ENCODE measurements around the gene SPG21.

Gene SPG21

GRCh38 chr15:64950888-64951287 lies 38.8 kb downstream of the SPG21 start:
- Histone ChIP-seq H3K4me2 (ENCODE audit: insufficient read depth, low read length, poor library complexity, severe bottlenecking) (no peak overlapping the region), H2BK5ac (ENCODE audit: low read length) (no peak overlapping the region), H4K8ac (ENCODE audit: low read depth, low read length) (no peak overlapping the region), H3K18ac (ENCODE audit: low read length) (no peak overlapping the region), H3K9me3 (replicated peaks in 1 of 2; ENCODE audit: control insufficient read depth in 2 of 2, insufficient read depth in 1 of 2, low read depth in 1 of 2, low read length in 2 of 2) (peaks cover 2 to 5% of the 10 kb centered on the region in 2 donors), H2AFZ (ENCODE audit: low read length) (no peak overlapping the region), H3K36me3 (replicated peaks in 1 of 2; ENCODE audit: control insufficient read depth in 2 of 2, insufficient read depth in 2 of 2, low read length in 2 of 2) (peaks cover 5 to 8% of the 10 kb centered on the region in 2 donors), H2AK5ac (ENCODE audit: low read depth, low read length) (no peak overlapping the region), H4K91ac (ENCODE audit: low read depth, low read length, poor library complexity) (no peak overlapping the region), H3K4me1 (ENCODE audit: control insufficient read depth in 2 of 2, insufficient read depth in 1 of 2, low read depth in 1 of 2, low read length in 2 of 2) (no peaks in the 10 kb centered on the region), H3K27me3 (ENCODE audit: control insufficient read depth in 3 of 3, insufficient read depth in 3 of 3, low read depth in 1 of 3, low read length in 3 of 3) (no peaks in the 10 kb centered on the region), H3K27ac (replicated peaks; ENCODE audit: low read length) (no peak overlapping the region), H3K23ac (ENCODE audit: low read depth, low read length, poor library complexity) (no peak overlapping the region), H2BK120ac (ENCODE audit: low read depth, low read length) (no peak overlapping the region), H3K14ac (ENCODE audit: low read length) (no peak overlapping the region), H3K79me1 (ENCODE audit: low read depth, low read length) (no peaks in the 10 kb centered on the region), H2BK15ac (ENCODE audit: low read length) (no peak overlapping the region), H2BK12ac (ENCODE audit: low read length) (no peak overlapping the region), H3K4ac (ENCODE audit: low read length) (no peak overlapping the region), H3K4me3 (ENCODE audit: low read length in 2 of 2) (no peak overlapping the region), H3K9ac (ENCODE audit: low read depth, low read length, poor library complexity) (no peak overlapping the region)
- WGBS, 2 donors (ENCODE audit: extremely low coverage in 2 of 2, insufficient read length in 2 of 2, insufficient replicate concordance in 1 of 2), result no CpG with 5 or more reads among the region's 6 CpGs
- DNase-seq (ENCODE audit: low spot score), result no peak

- no peak overlapping the region for H2BK5ac ChIP-seq (ENCODE audit: low read length)
- H3K23ac ChIP-seq (ENCODE audit: low read depth, low read length, poor library complexity), result peak overlapping the region; percentile 61
- H4K91ac ChIP-seq (ENCODE audit: low read depth, low read length, poor library complexity), result no peak overlapping the region
- no peak overlapping the region for H3K9ac ChIP-seq (ENCODE audit: low read depth, low read length, poor library complexity)
- DNase-seq (ENCODE audit: low spot score), result no peak
- H3K4me1 ChIP-seq (ENCODE audit: control insufficient read depth in 2 of 2, insufficient read depth in 1 of 2, low read depth in 1 of 2, low read length in 2 of 2), result no peaks in the 10 kb centered on the region
- H3K4me3 ChIP-seq (ENCODE audit: low read length in 2 of 2), result no peak overlapping the region
- H3K18ac ChIP-seq (ENCODE audit: low read length), result peak overlapping the region; percentile 68
- no peaks in the 10 kb centered on the region for H3K9me3 ChIP-seq (replicated peaks in 1 of 2; ENCODE audit: control insufficient read depth in 2 of 2, insufficient read depth in 1 of 2, low read depth in 1 of 2, low read length in 2 of 2)
- H2AFZ ChIP-seq (ENCODE audit: low read length), result no peak overlapping the region
- no peak overlapping the region for H2BK120ac ChIP-seq (ENCODE audit: low read depth, low read length)
- H2AK5ac ChIP-seq (ENCODE audit: low read depth, low read length), result no peak overlapping the region
- no peak overlapping the region for H4K8ac ChIP-seq (ENCODE audit: low read depth, low read length)
- H2BK12ac ChIP-seq (ENCODE audit: low read length), result no peak overlapping the region
- no peaks in the 10 kb centered on the region for H3K27me3 ChIP-seq (ENCODE audit: control insufficient read depth in 3 of 3, insufficient read depth in 3 of 3, low read depth in 1 of 3, low read length in 3 of 3)
- H3K27ac ChIP-seq (replicated peaks; ENCODE audit: low read length), result no peak overlapping the region
- no peak overlapping the region for H2BK15ac ChIP-seq (ENCODE audit: low read length)
- H3K14ac ChIP-seq (ENCODE audit: low read length), result no peak overlapping the region
- no peaks in the 10 kb centered on the region for H3K36me3 ChIP-seq (replicated peaks in 1 of 2; ENCODE audit: control insufficient read depth in 2 of 2, insufficient read depth in 2 of 2, low read length in 2 of 2)
- no CpG with 5 or more reads among the region's 11 CpGs for WGBS, 2 donors (ENCODE audit: extremely low coverage in 2 of 2, insufficient read length in 2 of 2, insufficient replicate concordance in 1 of 2)
- no peaks in the 10 kb centered on the region for H3K79me1 ChIP-seq (ENCODE audit: low read depth, low read length)
- no peak overlapping the region for H3K4me2 ChIP-seq (ENCODE audit: insufficient read depth, low read length, poor library complexity, severe bottlenecking)
- no peak overlapping the region for H3K4ac ChIP-seq (ENCODE audit: low read length)
These were observed 40.1 kb downstream of the SPG21 start for GRCh38 chr15:64949383-64950186.

DNA sequence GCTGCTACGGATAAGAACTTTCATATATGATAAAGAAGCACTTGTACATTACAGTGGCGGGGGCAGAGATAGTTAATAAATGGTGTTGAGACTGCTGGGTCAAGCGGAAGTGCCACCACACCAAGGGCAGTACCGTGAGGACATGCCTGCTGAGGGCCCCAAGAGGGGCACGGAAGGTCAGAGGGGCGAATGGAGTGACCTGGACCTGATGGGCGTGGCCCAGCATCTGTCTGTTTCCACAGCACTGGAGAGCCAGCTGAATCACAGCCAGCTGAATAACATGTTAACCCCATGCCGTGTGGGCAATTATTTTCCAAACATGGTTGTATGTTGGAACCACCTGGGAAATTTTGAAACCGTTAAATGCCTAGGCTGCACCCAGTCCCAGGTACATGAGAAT lies 40.8 kb downstream of the SPG21 start:
- Histone ChIP-seq H2AFZ (ENCODE audit: low read length) (no peak overlapping the region), H2BK120ac (ENCODE audit: low read depth, low read length) (no peak overlapping the region), H2BK5ac (ENCODE audit: low read length) (no peak overlapping the region), H2BK15ac (ENCODE audit: low read length) (no peak overlapping the region), H4K91ac (ENCODE audit: low read depth, low read length, poor library complexity) (no peak overlapping the region), H3K9me3 (replicated peaks in 1 of 2; ENCODE audit: control insufficient read depth in 2 of 2, insufficient read depth in 1 of 2, low read depth in 1 of 2, low read length in 2 of 2) (no peaks in the 10 kb centered on the region), H2BK12ac (ENCODE audit: low read length) (no peak overlapping the region), H2AK5ac (ENCODE audit: low read depth, low read length) (no peak overlapping the region), H4K8ac (ENCODE audit: low read depth, low read length) (no peak overlapping the region), H3K27ac (replicated peaks; ENCODE audit: low read length) (no peak overlapping the region), H3K79me1 (ENCODE audit: low read depth, low read length) (no peaks in the 10 kb centered on the region), H3K4ac (ENCODE audit: low read length) (no peak overlapping the region), H3K23ac (ENCODE audit: low read depth, low read length, poor library complexity) (no peak overlapping the region), H3K18ac (ENCODE audit: low read length) (no peak overlapping the region), H3K36me3 (replicated peaks in 1 of 2; ENCODE audit: control insufficient read depth in 2 of 2, insufficient read depth in 2 of 2, low read length in 2 of 2) (no peaks in the 10 kb centered on the region), H3K14ac (ENCODE audit: low read length) (no peak overlapping the region), H3K4me3 (ENCODE audit: low read length in 2 of 2) (no peak overlapping the region), H3K27me3 (ENCODE audit: control insufficient read depth in 3 of 3, insufficient read depth in 3 of 3, low read depth in 1 of 3, low read length in 3 of 3) (no peaks in the 10 kb centered on the region), H3K4me2 (ENCODE audit: insufficient read depth, low read length, poor library complexity, severe bottlenecking) (no peak overlapping the region), H3K4me1 (ENCODE audit: control insufficient read depth in 2 of 2, insufficient read depth in 1 of 2, low read depth in 1 of 2, low read length in 2 of 2) (no peaks in the 10 kb centered on the region), H3K9ac (ENCODE audit: low read depth, low read length, poor library complexity) (no peak overlapping the region)
- WGBS, 2 donors (ENCODE audit: extremely low coverage in 2 of 2, insufficient read length in 2 of 2, insufficient replicate concordance in 1 of 2), result no CpG with 5 or more reads among the region's 9 CpGs
- DNase-seq (ENCODE audit: low spot score), result no peak

- Histone ChIP-seq H3K18ac (ENCODE audit: low read length) (peak overlapping the region; percentile 42), H3K79me1 (ENCODE audit: low read depth, low read length) (no peaks in the 10 kb centered on the region), H3K9me3 (replicated peaks in 1 of 2; ENCODE audit: control insufficient read depth in 2 of 2, insufficient read depth in 1 of 2, low read depth in 1 of 2, low read length in 2 of 2) (no peaks in the 10 kb centered on the region), H2BK120ac (ENCODE audit: low read depth, low read length) (no peak overlapping the region), H3K4me3 (ENCODE audit: low read length in 2 of 2) (no peak overlapping the region), H3K4me1 (ENCODE audit: control insufficient read depth in 2 of 2, insufficient read depth in 1 of 2, low read depth in 1 of 2, low read length in 2 of 2) (no peaks in the 10 kb centered on the region), H2AFZ (ENCODE audit: low read length) (no peak overlapping the region), H2BK12ac (ENCODE audit: low read length) (no peak overlapping the region), H4K8ac (ENCODE audit: low read depth, low read length) (no peak overlapping the region), H3K14ac (ENCODE audit: low read length) (peak overlapping the region; percentile 64), H3K36me3 (replicated peaks in 1 of 2; ENCODE audit: control insufficient read depth in 2 of 2, insufficient read depth in 2 of 2, low read length in 2 of 2) (no peaks in the 10 kb centered on the region), H4K91ac (ENCODE audit: low read depth, low read length, poor library complexity) (no peak overlapping the region), H3K4ac (ENCODE audit: low read length) (no peak overlapping the region), H3K9ac (ENCODE audit: low read depth, low read length, poor library complexity) (no peak overlapping the region), H3K23ac (ENCODE audit: low read depth, low read length, poor library complexity) (no peak overlapping the region), H2BK15ac (ENCODE audit: low read length) (no peak overlapping the region), H3K4me2 (ENCODE audit: insufficient read depth, low read length, poor library complexity, severe bottlenecking) (no peak overlapping the region), H3K27ac (replicated peaks; ENCODE audit: low read length) (no peak overlapping the region), H2BK5ac (ENCODE audit: low read length) (no peak overlapping the region), H3K27me3 (ENCODE audit: control insufficient read depth in 3 of 3, insufficient read depth in 3 of 3, low read depth in 1 of 3, low read length in 3 of 3) (no peaks in the 10 kb centered on the region), H2AK5ac (ENCODE audit: low read depth, low read length) (peak overlapping the region; percentile 60)
- DNase-seq (ENCODE audit: low spot score), result no peak
- no CpG with 5 or more reads among the region's 10 CpGs for WGBS, 2 donors (ENCODE audit: extremely low coverage in 2 of 2, insufficient read length in 2 of 2, insufficient replicate concordance in 1 of 2)
These were observed 42.5 kb downstream of the SPG21 start for GRCh38 chr15:64947211-64947610.
